ENCODE data around the gene PTPN3. TPM values are rescaled to one million over a fixed set of nuclear protein-coding genes. Genes with fewer than 3 reads are reported as not detected.
A peak's percentile ranks its signal among the peaks of the same experiment; 100 is the strongest.

Gene PTPN3
- total RNA-seq, 1 experiment from 2014 or later: 20.8 TPM

- ChIA-PET POLR2A (no interaction called here), CTCF (interaction anchor here (0.6 to 1.2 kb wide), 6 partner anchors 18 to 550 kb away, joined by 3 read pairs; no protein-coding TSS in a partner anchor), RAD21 (ENCODE audit: low non-redundant PET in 1 of 2, low total read pairs in 2 of 2, uncharacterized antibody in 2 of 2, unreplicated experiment in 2 of 2) (no interaction called here)
- no peak overlapping the region for H3K4me2 ChIP-seq (ENCODE audit: low read length)
- ATAC-seq (peak; percentile 99), DNase-seq (ENCODE audit: low read depth, low spot score) (peak; percentile 49)
- H3K4me3 ChIP-seq (replicated peaks in 1 of 2; ENCODE audit: low read depth in 1 of 2, low read length in 2 of 2): no peak overlapping the region
- peaks cover 14 to 18% of the 10 kb centered on the region in 2 experiments; a peak in 3 of 4 replicates for H3K36me3 ChIP-seq (ENCODE audit: control insufficient read depth in 1 of 2, insufficient read depth in 2 of 2, low read length in 2 of 2)
- no peaks in the 10 kb centered on the region for H4K20me1 ChIP-seq (ENCODE audit: insufficient read depth)
- no peak overlapping the region for H3K9ac ChIP-seq (ENCODE audit: low read length)
- TF ChIP-seq RAD21 (IDR thresholded peaks at IDR 0.05; ENCODE audit: low read depth) (peak; percentile 71), MAX (IDR thresholded peaks at IDR 0.05) (no peak), EZH2phosphoT487 (IDR thresholded peaks at IDR 0.05; ENCODE audit: borderline replicate concordance) (no peak), EZH2 (IDR thresholded peaks at IDR 0.05) (no peak), ZNF274 (IDR thresholded peaks at IDR 0.05; ENCODE audit: low read depth, low read length) (no peak), TCF7L2 (IDR thresholded peaks at IDR 0.05; ENCODE audit: borderline replicate concordance, extremely low read depth, insufficient read depth, insufficient read length) (no peak), POLR2AphosphoS5 (IDR thresholded peaks at IDR 0.05; ENCODE audit: low read depth, low read length) (no peak)
- TF ChIP-seq, protein P1, sequence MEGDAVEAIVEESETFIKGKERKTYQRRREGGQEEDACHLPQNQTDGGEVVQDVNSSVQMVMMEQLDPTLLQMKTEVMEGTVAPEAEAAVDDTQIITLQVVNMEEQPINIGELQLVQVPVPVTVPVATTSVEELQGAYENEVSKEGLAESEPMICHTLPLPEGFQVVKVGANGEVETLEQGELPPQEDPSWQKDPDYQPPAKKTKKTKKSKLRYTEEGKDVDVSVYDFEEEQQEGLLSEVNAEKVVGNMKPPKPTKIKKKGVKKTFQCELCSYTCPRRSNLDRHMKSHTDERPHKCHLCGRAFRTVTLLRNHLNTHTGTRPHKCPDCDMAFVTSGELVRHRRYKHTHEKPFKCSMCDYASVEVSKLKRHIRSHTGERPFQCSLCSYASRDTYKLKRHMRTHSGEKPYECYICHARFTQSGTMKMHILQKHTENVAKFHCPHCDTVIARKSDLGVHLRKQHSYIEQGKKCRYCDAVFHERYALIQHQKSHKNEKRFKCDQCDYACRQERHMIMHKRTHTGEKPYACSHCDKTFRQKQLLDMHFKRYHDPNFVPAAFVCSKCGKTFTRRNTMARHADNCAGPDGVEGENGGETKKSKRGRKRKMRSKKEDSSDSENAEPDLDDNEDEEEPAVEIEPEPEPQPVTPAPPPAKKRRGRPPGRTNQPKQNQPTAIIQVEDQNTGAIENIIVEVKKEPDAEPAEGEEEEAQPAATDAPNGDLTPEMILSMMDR (IDR thresholded peaks at IDR 0.05 in 2 of 3, conservative IDR thresholded peaks at IDR 0.05 in 1 of 3; ENCODE audit: borderline replicate concordance in 1 of 3, insufficient read depth in 1 of 3, low read depth in 2 of 3, low read length in 2 of 3): peak; percentile 82 to 93 (median 82)
- intact Hi-C loops (cut with micrococcal nuclease): loop anchor here (2.0 to 5.0 kb wide), 4 partner anchors 66 to 549 kb away; no protein-coding TSS in a partner anchor
- no TSS peak for BruUV-seq (replicated peaks)
- H3K27ac ChIP-seq (ENCODE audit: low read depth, low read length): no peak overlapping the region
- no peaks in the 10 kb centered on the region for H3K79me2 ChIP-seq (ENCODE audit: insufficient read depth, low read length)
- H3K9me3 ChIP-seq (ENCODE audit: control insufficient read depth in 1 of 2, insufficient read depth in 1 of 2, low read depth in 1 of 2, low read length in 2 of 2): no peaks in the 10 kb centered on the region
- H2AFZ ChIP-seq (ENCODE audit: low read depth, low read length, poor library complexity, severe bottlenecking): no peak overlapping the region
- H3K9me2 ChIP-seq (ENCODE audit: insufficient read depth): no peaks in the 10 kb centered on the region
- H3K27me3 ChIP-seq (ENCODE audit: insufficient read depth, low read length): no peaks in the 10 kb centered on the region
- no peaks in the 10 kb centered on the region for H3K4me1 ChIP-seq (ENCODE audit: control insufficient read depth in 1 of 2, insufficient read depth in 2 of 2, low read length in 2 of 2)
Observed at GRCh38 chr9:109401169-109401989, 96.7 kb downstream of the PTPN3 start.

All from HCT116 (cell line).